ENCODE data around the gene DOCK6.

Gene DOCK6

GRCh38 chr19:11293433-11294389 is 31.4 kb upstream of the DOCK6 start (continued):
- TF ChIP-seq ZNF16 (tag by site-specific recombination; IDR thresholded peaks at IDR 0.05; ENCODE audit: low read depth) (no peak), ZNF174 (tag by site-specific recombination; IDR thresholded peaks at IDR 0.05) (no peak), ZNF335 (tag by site-specific recombination; conservative IDR thresholded peaks at IDR 0.05) (peak; percentile 62), ZNF221 (tag by site-specific recombination; IDR thresholded peaks at IDR 0.05; ENCODE audit: borderline replicate concordance) (no peak; the same call in 1 of the 2 replicates), ZNF610 (tag by site-specific recombination; IDR thresholded peaks at IDR 0.05; ENCODE audit: borderline replicate concordance) (no peak), ZNF138 (tag by site-specific recombination; IDR thresholded peaks at IDR 0.05; ENCODE audit: borderline replicate concordance) (no peak), ZNF544 (tag by site-specific recombination; IDR thresholded peaks at IDR 0.05) (no peak), ZNF623 (tag by site-specific recombination; IDR thresholded peaks at IDR 0.05) (no peak), ZNF423 (tag by site-specific recombination; IDR thresholded peaks at IDR 0.05) (no peak), ZNF214 (tag by site-specific recombination; IDR thresholded peaks at IDR 0.05; ENCODE audit: borderline replicate concordance) (no peak), GLI4 (tag by site-specific recombination; IDR thresholded peaks at IDR 0.05) (no peak), ZNF768 (tag by site-specific recombination; IDR thresholded peaks at IDR 0.05) (no peak), ZNF121 (tag by site-specific recombination; IDR thresholded peaks at IDR 0.05) (no peak), SP7 (tag by site-specific recombination; IDR thresholded peaks at IDR 0.05) (peak; percentile 68), BCL6B (tag by site-specific recombination; IDR thresholded peaks at IDR 0.05) (no peak), ZNF391 (tag by site-specific recombination; IDR thresholded peaks at IDR 0.05; ENCODE audit: borderline replicate concordance, low read depth) (peak; percentile 72; the same call in 1 of the 2 replicates), ZNF600 (tag by site-specific recombination; IDR thresholded peaks at IDR 0.05) (peak; percentile 68; the same call in 1 of the 2 replicates), ZFHX2 (tag by site-specific recombination; conservative IDR thresholded peaks at IDR 0.05) (peak; percentile 28), REST (tag by site-specific recombination; IDR thresholded peaks at IDR 0.05) (0 out of 2 replicates have a peak, but pooled peaks have one; percentile 13), GLIS2 (tag by site-specific recombination; IDR thresholded peaks at IDR 0.05) (no peak), PATZ1 (tag by site-specific recombination; IDR thresholded peaks at IDR 0.05) (peak; percentile 88), ZFP3 (tag by site-specific recombination; IDR thresholded peaks at IDR 0.05; ENCODE audit: low read depth) (no peak; the same call in 1 of the 2 replicates), ZNF18 (tag by site-specific recombination; IDR thresholded peaks at IDR 0.05) (no peak), MEIS1 (CRISPR knock-in tag; IDR thresholded peaks at IDR 0.05; ENCODE audit: borderline replicate concordance) (no peak), ZNF394 (tag by site-specific recombination; IDR thresholded peaks at IDR 0.05; ENCODE audit: borderline replicate concordance) (peak; percentile 100), ZNF843 (tag by site-specific recombination; IDR thresholded peaks at IDR 0.05) (0 out of 2 replicates have a peak, but pooled peaks have one; percentile 31), ZNF341 (tag by site-specific recombination; IDR thresholded peaks at IDR 0.05; ENCODE audit: low read depth) (peak; percentile 51; the same call in 1 of the 2 replicates), SALL2 (tag by site-specific recombination; IDR thresholded peaks at IDR 0.05; ENCODE audit: borderline replicate concordance) (no peak), ZNF658 (tag by site-specific recombination; IDR thresholded peaks at IDR 0.05) (no peak), ZNF645 (tag by site-specific recombination; IDR thresholded peaks at IDR 0.05) (no peak; the same call in 1 of the 2 replicates)
